NCI-H1436 treated with DMSO at 0.1 percent for 48 hours (cell line): Measurements from ENCODE around the gene CELF5.

ENCODE experiments used
- DNase-seq: peaks from one replicate; lab custom pipeline; 2025; lab: John Stamatoyannopoulos, UW

Gene CELF5

DNA sequence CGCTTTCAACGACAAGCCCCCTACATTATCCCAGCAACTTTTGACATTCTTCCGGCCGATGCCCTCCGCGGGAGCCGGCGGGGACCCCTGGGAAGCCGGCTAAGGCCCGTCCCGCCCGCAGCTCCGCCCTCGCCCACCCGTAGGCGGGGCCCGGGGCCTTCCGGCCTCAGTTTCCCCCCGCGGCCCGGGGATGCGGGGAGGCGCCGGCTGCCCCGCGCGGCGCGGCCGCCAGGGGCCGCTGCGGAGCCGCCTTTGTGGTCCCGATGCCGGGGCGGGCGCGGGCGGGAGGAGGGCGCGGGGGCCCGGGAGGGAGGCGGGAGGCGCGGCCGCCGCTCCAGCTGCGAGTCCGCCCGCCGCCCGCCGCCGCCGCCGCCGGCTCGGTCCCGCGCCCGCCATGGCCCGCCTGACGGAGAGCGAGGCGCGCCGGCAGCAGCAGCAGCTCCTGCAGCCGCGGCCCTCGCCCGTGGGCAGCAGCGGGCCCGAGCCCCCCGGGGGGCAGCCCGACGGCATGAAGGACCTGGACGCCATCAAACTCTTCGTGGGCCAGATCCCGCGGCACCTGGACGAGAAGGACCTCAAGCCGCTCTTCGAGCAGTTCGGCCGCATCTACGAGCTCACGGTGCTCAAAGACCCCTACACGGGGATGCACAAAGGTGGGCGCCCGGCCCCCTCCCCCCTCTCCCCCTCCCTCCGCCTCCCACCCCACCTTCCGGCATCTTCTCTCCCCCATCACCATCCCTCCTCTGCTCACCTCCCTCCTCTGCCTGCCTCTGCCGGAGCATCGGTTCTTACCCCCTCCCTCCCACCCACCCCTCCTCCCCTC is at the start of gene CELF5:
Gene CELF5, plus strand, starts transcription at position 316 of the 823 bp plus-strand sequence. Its CDS starts 79 bp downstream, at position 395.
- no peak for DNase-seq

DNA sequence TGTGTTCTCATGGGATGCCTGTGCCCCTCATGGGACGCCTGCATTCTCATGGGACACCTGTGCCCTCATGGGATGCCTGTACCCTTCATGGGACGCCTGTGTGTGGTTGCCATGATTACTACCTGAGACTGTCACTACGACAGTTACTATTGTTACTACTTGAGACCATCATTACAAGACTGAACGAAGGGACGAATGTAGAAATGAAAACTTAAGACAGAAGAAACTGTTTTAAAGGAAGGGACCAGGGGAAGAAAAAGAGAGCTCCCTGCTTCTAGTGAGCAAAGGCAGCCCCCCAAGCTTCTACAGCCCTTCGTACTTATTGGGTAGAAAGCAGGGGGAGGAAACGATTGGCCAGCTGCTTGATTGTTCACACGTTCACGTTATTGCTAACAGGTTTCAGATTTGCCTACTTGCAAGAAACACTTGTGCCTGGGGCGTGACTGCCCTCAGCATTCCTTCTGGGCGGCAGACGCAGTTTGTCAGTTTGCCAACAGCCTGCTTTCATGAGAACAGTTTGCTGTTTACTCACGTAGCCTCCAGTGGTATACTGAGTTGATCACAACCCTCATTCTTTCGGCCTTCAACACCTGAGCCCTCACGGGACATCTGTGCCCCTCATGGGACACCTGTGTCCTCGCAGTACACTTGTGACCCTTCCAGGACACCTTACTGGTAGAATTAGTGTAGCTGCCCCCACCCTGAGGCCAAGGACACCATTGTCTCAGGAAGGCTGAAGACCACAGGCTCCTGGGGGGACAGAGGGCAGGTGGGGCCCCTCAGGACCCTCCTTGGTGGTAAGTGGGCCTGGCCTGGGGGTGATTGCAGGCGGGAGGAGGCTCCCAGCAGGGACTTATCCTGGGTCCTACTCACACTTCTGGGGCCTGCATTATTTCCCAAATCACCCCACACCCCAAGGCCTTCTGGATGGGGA is 48.4 kb upstream of the CELF5 start:
- DNase-seq, result peak; percentile 15

DNA sequence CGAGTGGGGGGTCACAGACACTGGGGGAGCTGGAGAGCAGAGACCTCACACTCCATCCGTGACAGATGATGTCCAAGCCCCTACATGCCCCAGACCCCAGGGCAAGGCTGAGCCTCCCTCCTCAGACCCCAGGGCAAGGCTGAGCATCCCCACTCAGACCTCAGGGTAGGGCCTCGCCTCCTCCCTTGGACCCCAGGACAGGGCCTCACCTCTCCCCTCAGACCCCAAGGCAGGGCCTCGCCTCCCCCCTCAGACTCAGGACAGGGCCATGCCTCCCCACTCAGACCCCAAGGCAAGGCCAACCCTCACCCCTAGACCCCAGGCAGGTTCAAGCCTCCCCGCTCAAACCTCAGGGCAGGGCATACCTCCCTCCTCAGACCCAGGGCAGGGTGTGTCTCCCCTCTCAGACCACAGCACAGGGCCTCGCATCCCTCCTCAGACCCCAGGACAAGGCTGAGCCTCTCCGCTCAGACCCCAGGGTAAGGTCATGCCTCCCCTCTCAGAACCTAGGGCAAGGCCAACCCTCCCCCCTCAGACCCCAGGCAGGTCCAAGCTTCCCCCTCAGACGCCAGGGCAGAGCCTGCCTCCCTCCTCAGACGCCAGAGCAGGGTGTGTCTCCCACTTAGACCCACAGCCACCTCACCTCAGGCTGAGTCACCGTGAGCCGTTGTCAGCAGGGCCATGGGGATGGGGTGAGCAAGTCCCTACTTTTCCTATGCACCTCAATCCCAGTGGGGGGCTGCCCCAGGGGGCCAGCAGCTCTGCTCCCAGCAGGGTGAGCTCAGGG is 47.6 kb upstream of the CELF5 start:
- no peak for DNase-seq

DNA sequence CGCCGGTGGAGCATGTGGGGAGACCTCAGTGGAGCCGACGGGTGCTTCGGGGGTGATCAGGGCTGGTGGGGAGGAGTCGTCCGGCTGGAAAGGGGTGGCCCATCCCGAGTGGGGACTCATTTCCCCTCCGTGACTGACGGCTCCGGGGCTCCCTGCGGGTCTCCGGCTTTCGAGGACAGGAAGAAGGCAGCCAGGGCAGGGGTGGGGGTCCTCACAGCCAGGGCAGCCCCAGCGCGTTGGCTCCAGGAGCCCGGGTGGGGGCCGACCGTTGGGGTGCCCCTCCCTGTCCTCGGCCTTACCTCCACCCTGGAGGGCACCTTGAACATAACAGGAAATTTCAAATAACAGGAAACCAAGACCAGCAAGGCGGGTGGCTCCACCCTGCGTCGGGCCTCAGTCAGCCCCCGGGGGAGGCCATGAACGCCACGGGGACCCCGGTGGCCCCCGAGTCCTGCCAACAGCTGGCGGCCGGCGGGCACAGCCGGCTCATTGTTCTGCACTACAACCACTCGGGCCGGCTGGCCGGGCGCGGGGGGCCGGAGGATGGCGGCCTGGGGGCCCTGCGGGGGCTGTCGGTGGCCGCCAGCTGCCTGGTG is 46.0 kb upstream of the CELF5 start, which contains the start of gene S1PR4:
Gene S1PR4, plus strand, starts transcription at position 393 of the 596 bp plus-strand sequence. Its CDS starts 24 bp downstream, at position 417.
- DNase-seq, result no peak

DNA sequence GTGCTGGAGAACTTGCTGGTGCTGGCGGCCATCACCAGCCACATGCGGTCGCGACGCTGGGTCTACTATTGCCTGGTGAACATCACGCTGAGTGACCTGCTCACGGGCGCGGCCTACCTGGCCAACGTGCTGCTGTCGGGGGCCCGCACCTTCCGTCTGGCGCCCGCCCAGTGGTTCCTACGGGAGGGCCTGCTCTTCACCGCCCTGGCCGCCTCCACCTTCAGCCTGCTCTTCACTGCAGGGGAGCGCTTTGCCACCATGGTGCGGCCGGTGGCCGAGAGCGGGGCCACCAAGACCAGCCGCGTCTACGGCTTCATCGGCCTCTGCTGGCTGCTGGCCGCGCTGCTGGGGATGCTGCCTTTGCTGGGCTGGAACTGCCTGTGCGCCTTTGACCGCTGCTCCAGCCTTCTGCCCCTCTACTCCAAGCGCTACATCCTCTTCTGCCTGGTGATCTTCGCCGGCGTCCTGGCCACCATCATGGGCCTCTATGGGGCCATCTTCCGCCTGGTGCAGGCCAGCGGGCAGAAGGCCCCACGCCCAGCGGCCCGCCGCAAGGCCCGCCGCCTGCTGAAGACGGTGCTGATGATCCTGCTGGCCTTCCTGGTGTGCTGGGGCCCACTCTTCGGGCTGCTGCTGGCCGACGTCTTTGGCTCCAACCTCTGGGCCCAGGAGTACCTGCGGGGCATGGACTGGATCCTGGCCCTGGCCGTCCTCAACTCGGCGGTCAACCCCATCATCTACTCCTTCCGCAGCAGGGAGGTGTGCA is 45.3 kb upstream of the CELF5 start:
- DNase-seq, result no peak

DNA sequence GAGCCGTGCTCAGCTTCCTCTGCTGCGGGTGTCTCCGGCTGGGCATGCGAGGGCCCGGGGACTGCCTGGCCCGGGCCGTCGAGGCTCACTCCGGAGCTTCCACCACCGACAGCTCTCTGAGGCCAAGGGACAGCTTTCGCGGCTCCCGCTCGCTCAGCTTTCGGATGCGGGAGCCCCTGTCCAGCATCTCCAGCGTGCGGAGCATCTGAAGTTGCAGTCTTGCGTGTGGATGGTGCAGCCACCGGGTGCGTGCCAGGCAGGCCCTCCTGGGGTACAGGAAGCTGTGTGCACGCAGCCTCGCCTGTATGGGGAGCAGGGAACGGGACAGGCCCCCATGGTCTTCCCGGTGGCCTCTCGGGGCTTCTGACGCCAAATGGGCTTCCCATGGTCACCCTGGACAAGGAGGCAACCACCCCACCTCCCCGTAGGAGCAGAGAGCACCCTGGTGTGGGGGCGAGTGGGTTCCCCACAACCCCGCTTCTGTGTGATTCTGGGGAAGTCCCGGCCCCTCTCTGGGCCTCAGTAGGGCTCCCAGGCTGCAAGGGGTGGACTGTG is 44.6 kb upstream of the CELF5 start:
- DNase-seq, result no peak

DNA sequence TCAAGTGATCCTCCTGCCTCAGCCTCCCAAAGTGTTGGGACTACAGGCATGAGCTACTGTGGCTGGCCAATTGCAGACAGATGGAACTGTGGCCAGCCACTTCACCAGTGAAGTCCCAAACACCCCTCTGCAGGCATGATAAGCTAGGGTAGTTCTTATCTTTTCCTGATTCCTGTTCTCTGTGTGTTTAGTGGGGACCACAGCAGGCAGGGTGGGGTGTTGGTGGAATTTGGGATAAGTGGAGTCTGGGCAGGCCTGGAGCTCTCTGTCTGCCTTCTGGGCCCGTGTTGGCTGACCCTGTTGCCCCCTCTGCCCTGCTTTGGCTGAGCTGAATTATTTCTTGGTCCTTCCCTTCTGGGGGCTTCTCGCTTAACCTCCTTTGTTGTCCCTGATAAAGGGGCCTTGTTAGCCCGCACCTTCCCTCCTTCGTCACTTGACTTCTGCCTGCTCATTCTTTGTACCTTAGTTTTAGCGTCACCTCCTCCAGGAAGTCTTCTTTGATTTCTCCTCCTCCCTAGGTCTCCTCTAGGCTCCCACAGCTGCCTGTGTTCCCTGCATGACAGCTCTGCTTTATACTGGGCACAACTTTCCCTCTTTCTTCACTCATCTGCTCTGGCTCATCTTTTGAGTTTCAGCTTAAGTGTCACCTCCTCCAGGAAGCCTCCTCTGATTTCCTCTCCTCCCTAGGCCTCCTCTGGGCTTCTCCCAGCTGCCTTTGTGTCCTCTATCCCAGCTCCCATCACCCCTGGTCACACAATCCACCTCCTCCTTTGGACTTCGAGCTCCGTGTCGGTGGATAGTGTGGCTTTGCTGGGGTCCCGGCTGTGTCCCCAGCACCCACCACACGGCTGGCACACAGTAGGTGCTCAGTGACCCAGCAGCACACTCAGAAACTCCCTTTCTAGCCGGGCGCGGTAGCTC is 40.5 kb upstream of the CELF5 start:
- DNase-seq, result no peak

DNA sequence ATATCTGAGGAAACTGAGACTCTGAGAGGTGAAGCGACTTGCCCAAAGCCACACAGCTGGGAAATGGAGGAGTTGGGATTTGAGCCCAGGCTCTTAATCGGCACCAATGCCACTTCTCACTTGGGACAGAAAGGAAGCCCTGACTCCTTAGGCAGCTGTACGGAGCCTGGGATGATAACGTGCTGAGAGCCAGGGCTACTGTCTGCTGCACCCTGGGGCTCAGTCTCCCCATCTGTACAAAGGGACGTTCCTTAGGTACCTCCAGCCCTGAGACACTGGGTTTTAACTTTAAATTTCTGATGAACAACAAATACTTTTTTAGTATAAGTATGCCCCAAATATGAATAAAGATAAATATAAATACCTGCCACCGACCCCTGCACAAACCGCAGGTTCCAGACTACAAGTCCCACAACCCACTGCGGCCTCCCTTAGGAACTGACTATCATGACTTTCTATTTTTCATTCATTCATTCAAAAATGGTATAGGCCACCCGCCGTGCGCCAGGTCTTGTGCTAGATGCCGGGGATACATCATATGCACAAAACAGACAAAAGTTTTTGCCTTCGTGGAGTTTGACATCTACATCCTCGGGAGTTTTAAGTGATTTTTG is 39.5 kb upstream of the CELF5 start:
- peak; percentile 67 for DNase-seq

DNA sequence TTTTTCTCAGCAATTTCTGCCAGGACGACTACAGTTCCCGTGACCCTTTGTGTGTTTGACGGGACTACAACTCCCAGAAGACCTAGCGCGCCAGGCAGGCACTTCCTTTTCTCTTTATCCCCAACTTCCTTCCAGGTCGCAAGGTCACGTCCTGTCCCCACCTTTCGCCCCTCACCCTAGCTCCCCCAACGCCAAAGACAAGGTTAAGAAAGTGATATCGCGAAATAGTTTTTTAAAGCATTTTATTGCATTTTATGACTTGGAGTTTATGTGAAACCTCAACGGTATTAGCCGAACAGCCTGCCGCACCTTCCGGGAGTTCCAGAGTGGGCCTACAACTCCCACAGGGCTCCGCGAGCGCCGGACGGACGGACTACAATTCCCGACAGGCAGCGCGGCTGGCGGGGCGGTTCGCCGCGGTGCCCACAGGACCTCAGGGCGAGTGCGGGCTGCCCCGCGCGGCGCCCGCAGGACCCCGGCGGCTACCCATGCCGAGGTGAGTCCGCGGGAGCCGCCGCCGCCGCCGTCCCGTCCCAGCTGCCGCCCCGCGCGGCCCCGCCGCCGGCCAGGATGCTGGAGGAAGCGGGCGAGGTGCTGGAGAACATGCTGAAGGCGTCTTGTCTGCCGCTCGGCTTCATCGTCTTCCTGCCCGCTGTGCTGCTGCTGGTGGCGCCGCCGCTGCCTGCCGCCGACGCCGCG is 38.9 kb upstream of the CELF5 start, which contains the start of gene NCLN:
Gene NCLN, plus strand, starts transcription at position 470 of the 699 bp plus-strand sequence. Its CDS starts 101 bp downstream, at position 571.
- peak; percentile 94 for DNase-seq

DNA sequence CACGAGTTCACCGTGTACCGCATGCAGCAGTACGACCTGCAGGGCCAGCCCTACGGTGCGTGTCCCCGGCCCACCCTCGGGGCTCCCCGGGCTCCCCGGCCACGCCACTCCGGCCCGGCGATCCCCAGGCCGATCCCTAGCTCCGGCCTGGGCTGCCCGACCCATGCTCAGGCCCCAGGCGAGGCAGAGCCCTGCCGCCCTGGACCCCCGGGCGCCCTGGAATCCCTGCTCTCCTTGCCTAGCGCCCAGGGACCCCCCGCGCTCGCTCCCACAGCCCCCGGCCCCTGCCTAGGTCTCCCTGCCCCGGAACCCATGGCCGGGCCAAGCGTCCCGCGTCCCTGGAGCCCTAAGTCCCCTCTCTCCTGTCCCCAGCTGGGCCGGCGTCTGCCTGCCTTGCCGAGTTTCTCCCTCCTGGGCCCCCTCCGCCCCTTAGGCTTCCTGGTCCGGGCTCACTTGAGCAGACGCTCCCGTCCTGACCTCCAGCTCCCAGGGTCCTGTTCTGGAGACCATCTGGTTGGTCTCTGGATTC is 38.2 kb upstream of the CELF5 start:
- no peak for DNase-seq

DNA sequence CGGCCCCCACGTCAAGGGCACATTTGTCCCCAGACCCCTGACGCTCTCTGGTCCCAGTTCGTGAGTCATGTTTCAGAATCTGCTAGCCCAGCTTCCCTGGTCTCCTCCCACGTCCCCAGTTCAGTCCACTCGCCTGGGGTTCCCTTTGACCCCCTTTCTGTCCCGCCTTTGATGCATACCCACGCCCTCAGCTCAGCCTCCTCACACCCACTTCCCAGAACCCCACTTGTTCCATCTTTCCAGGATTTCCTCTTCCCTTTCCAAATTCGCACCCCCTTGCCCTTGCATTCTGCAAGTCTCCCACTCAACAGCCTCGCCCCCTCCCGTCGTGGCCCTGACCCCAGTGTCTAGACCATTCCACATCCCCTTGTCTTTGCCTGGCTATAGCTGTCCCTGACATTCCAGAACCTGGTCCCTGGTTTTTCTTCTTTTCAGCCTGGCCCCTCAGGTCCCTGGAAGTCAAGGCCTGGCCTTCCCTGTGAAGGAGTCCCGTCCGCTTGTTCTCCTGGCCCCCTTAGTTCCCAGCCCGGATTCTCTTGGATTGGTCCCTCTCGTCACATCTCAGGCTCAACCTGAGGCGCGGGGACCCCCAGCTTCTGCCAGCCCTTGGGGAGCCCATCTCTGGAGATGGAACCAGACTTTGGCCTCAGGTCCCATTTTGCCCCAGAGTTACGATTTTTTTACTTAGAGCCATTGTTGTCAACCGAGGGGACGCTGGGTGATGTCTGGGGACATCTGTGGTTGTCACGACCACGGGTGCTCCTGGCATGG is 37.4 kb upstream of the CELF5 start:
- DNase-seq, result no peak

DNA sequence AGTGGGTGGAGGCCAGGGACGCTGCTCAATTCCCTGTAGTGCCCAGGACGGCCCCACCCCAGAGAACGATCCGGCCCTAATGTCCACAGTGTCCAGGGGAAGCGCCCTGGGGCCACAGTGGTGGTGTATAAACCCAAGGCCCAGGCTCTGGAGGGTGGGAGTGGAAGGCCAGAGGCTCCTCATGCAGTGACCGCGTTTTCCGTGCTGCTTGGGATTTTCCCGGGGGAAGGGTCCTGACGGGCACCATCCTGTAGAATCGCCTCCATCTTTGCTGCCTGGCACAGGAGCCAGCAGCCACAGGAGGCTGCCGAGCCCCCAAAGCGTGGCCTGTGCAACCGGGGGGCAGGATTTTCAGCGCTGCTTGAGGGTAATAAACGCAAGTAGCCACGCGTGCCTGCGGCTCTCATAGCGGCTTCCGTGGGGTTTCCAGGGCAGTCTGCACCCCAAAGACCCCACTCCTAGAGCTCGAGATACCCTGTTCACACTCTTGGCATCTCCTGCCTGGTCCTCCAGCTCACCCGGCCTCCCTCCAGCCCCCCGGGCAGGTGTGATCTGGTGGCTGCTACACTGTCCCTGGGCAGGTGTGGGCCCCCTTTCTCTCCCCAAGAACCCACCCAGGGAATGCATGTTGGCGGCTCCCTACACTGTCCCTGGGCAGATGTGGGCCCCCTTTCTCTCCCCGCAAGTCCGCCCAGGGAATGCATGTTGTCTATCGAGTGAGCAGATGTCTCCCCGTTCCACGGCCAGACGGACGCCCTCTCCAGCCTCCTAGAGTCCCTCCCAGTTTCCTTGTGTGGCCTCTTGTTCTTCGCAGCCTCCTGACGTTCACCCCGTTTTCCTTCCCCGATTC is 36.6 kb upstream of the CELF5 start:
- no peak for DNase-seq

DNA sequence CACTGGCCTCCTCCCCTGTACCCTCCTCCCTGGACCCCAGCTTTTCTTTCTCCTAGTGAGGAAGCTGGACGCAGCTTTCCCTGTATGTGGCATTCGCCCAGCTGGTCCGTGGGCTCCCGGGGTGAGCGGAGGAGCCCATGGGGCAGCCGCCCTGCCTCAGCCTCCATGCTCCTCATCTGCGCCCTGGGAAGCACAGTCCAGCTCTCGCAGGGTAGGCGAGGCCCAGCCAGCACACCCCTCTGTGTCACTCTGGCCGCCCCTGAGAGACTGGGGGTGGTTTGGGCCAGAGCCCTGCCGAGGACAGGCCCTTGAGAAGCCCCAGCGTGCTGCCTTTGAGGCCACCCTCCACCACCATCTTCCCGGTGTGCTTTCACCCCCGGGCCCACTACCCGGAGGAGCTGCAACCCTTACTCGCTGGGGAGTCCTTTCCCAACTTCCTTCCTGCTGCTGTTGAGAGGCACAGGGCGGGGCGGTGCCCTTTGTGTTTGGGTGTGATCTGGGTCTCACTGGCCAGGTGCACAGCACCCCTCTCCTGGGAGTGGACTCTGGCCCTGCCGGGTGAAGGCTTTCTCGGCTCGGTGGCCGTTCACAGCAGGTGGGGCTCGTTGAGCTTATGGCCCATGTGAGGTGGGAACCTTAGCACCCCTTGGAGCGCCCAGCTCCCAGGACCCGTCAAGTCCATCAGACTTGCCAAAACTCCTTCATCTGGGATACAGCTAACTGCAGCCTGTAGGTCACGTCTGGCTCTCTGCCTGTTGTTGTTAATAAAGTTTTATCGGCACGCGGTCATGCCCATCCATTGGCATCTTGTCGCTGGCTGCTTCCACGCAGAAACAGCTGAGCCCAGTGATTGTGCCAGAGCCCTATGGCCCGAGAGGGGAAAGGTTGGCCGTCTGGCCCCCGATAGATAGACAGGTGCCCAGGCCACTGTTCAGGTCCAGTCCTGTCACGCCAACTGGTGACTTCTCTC is 35.5 kb upstream of the CELF5 start:
- DNase-seq, result no peak

DNA sequence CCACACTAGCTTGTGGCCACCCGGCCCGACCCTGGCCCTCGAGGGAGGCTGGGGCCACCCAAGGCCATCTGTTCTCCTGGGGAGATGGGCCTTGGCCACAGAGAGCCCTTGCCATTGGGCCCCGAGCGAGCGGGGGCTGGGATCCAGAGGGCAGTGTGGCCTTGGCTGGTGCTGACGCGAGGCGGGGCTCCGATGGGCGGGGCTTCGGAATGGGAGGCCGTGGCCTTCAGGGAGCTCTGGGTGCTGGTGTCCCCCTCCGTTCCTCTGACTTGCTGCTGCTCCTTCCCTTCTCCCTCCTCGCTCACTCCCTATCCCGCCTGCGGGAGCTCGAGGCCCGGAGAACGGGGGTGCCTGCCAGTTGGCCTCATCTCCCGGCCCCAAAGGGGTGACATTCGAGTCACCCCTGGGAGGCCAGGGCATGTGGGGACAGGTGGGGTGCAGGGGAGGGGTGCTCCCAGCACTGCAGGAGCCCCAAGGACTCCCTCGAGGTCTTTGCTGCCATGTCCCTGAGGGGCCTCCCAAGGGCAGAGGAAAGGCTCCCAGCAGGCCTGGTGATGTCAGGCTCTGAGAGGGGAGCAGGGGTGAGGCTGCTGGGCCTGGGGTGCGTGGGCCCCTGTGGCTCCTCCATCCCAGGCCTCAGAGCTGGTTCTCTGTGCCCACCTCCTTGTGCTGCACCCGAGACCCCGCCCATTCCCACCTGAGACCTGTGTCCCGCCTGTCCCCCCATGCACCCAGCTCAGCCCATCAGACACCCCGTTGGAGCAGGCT is 34.6 kb upstream of the CELF5 start:
- no peak for DNase-seq
